Glomerular visceral epithelial cell (primary cell): ENCODE results near the gene TMEM234.

Source experiments
- DNase-seq: peaks from one replicate; pipeline ENCODE4 v3.0.0-alpha.2; 2016; ENCODE audit errors: extremely low spot score

Gene TMEM234

GRCh38 chr1:32199717-32200072, 22.5 kb downstream of the TMEM234 start:
- DNase-seq: no peak

DNA sequence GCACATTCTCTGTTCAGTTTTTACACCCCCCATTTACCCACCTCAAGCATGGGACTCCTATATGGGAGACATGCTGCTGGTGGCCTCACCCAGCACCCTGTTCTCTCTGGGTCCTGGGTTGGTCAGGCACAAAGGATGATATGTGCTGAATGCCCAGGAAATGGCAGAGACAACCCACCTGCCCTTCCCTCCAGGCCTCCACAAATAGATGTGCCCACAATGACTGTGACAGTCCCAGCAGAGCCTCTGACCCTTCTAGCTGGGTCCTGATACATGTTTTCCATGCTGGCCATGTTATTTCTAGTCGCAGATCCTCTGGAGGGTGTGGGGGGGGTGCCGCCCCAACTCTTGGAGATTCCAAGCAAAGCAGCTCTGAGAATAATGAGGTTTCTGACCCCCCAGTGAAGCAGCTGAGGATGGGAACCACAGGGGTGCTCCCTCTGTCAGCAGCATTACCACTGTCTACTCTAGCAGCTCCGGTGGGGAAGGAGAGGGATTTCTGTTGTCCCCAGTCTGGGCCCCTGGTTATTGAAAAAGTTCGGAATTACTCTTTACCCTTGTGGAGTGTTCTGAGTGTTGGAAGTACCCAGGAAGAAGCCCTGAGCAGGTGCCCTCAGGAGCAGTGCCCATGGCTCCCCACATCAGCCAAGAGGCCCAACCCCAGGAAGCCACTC, 23.0 kb downstream of the TMEM234 start:
- DNase-seq: no peak

- no peak for DNase-seq
These were observed 23.7 kb downstream of the TMEM234 start for GRCh38 chr1:32198237-32199042.

- DNase-seq: no peak
These were observed 24.3 kb downstream of the TMEM234 start for GRCh38 chr1:32197837-32198236.

DNA sequence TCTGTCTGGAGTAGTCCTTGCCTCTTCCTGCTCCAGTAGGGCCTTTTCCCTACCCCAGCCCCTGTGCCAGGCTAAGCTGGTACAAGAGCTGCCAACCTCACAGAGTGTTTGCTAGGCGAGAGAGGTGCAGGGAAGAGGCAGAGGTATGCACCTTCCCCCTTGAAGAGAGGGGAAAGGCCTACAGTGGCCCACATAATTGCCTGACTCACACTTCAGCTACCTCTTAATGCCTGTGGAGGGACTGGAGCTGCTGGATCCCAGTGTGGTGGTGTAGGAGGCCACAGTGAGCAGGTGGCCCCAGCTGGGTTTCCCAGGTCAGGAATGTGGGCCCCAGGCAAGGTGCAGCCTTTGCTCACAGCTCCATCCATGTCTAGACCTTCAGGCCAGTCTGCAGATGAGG, 25.1 kb downstream of the TMEM234 start:
- peak; percentile 30 for DNase-seq

GRCh38 chr1:32195972-32196823, 26.0 kb downstream of the TMEM234 start:
- no peak for DNase-seq

- no peak for DNase-seq
These were observed 26.6 kb downstream of the TMEM234 start for GRCh38 chr1:32195531-32195930.

DNA sequence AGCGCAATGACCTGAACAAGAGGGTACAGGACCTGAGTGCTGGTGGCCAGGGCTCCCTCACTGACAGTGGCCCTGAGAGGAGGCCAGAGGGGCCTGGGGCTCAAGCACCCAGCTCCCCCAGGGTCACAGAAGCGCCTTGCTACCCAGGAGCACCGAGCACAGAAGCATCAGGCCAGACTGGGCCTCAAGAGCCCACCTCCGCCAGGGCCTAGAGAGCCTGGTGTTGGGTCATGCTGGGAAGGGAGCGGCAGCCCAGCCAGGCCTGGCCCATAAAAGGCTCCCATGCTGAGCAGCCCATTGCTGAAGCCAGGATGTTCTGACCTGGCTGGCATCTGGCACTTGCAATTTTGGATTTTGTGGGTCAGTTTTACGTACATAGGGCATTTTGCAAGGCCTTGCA, 27.2 kb downstream of the TMEM234 start:
- DNase-seq: no peak

- DNase-seq: no peak
These were observed 29.8 kb downstream of the TMEM234 start for GRCh38 chr1:32192220-32192948.

- no peak for DNase-seq
These were observed 34.3 kb downstream of the TMEM234 start for GRCh38 chr1:32187850-32188249.

DNA sequence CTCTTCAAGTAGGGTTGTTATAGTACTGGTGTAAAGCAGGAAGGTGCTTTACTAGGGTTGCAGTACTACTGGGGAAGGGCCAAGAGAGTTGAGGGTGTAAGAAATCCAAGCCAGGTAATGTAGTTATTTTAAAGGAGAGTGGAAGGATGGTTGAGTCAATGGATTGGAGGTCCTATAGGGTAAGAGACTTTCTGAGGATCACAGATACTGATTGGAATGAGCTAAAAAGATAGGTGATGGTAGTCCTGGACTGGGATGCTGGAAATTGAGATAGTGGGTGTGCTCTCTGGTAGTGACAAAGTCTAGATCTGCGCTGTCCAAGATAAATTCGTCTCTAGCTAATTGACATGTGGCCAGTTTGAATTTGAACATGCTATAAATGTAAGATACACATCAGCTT, 35.7 kb downstream of the TMEM234 start:
- DNase-seq: no peak

GRCh38 chr1:32186077-32186476, 36.1 kb downstream of the TMEM234 start:
- DNase-seq: no peak

- no peak for DNase-seq
These were observed 37.5 kb downstream of the TMEM234 start for GRCh38 chr1:32184650-32185049.

GRCh38 chr1:32182060-32182459, 40.1 kb downstream of the TMEM234 start:
- no peak for DNase-seq

DNA sequence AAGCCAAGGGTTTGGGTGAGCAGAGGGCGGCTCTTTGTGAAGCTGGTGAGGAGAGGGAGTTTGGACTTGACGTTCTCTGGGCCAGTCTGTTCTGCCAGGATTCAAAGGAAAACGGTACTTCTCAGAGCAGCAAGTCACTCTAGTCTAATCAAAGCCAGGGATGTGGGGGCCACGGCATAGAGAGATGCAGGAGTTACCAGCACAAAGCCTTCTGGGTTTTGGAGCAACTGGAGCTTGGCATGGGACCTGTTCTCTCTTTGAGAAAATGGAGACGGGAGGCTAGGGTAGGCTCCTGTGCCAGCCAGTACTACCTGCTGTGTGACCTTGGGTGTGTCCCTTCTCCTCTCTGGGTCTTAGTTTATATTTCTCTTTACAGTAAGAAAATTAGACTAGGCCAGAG, 40.6 kb downstream of the TMEM234 start:
- DNase-seq: no peak

DNA sequence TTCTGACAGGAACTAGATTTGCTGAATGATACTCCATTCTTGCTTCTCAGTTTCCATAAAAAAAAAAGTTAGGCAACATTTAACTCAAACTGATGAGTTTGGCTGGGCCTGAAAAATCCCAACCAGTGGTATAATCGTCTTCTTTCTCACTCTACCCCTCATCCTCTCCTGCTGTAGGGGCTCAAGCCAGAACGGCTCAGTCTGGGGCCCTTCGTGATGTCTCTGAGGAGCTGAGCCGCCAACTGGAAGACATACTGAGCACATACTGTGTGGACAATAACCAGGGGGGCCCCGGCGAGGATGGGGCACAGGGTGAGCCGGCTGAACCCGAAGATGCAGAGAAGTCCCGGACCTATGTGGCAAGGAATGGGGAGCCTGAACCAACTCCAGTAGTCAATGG, 41.1 kb downstream of the TMEM234 start:
- DNase-seq: no peak

DNA sequence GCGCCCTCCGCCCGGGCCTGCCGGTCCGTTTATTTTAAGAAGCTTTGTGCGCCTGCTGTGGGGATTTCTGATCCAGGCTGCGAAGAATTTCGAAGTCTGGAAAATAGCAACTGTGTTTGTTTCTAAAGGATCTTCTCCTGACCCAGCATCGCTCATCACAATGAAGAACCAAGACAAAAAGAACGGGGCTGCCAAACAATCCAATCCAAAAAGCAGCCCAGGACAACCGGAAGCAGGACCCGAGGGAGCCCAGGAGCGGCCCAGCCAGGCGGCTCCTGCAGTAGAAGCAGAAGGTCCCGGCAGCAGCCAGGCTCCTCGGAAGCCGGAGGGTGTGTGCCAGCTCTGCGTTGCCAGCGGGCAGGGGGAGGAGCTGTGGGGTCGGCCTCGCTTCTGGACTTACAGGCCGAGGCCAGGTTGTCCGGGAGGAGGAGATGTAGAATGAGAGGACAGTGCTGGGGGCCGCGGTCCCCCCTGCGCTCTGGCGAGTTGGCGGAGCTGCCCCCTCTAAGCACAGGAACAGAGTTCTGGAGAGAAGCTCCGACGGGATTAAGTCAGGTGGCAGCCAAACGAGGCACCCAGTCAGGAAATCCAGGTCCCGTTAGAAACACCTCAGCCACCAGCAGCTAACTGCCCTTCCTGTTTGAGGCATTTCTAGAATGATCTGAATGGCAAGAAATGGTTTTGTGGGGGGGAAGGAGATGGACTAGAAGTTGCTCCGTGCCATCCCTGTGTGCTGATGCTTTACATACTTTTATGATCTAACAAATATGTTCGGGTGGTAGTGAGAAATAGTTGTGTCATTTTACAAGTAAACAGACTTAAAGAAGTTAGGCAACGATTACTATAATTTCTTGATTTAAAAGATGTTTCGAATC, 41.7 kb downstream of the TMEM234 start:
- peak; percentile 63 for DNase-seq

DNA sequence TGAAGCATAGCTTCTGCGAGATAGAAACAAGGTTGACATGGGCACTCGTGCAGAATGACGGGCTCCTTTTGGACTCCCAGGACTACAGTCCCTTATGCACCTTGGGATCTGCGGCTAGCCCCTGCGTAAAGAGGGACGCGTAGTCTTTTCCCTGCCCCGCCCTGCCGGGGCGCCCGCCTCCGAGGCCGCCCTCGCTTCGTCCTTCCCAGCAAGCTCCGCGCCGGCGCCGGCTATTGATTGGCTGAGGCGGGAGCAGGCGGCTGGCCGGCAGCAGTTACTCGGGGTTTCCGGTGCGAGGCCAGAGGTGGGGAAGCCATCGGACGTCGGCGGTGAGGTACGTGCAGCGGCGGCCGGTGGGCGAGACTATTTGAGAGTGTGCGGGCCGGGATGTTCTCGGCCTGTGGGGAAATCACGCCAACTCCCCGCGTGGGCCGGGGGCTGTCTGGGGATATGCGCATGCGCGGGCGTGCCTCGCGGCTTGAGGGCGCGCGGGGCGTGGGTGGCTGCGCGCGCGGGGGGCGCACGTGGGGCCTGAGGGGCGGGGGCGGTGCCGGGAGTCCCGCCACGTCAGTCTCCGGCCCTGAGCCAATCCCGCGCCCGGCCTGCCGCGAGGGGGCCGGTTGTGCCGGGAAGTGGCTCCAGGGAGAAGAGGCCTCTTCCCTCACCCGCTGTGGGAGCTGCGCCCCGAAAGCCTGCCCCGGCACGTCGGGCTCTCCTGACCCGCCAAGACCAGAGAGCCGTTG, 42.5 kb downstream of the TMEM234 start, which contains the start of gene TXLNA:
TXLNA (plus strand) TSS at position 233 of the 743 bp plus-strand sequence. CDS start 671 bp downstream, outside the sequence.
- peak; percentile 92 for DNase-seq

GRCh38 chr1:32179193-32179442, 43.0 kb downstream of the TMEM234 start:
- DNase-seq: no peak
